Measurements from ENCODE around the gene GAPVD1.
"Not testable (repeated sequence)": the region's sequence is repeated elsewhere in the genome, so short reads cannot be mapped to it uniquely, and the experiment has no call there.

GAPVD1 gene

GRCh38 chr9:125254231-125254630, 7.4 kb upstream of the GAPVD1 start:
- H3K4me3 ChIP-seq (ENCODE audit: low read depth, low read length) = no peak overlapping the region

GRCh38 chr9:125255781-125256391, 5.7 kb upstream of the GAPVD1 start:
- no peak overlapping the region for H3K4me3 ChIP-seq (ENCODE audit: low read depth, low read length)

- H3K4me3 ChIP-seq (ENCODE audit: low read depth, low read length) = no peak overlapping the region
Measured at GRCh38 chr9:125258160-125258785, 3.4 kb upstream of the GAPVD1 start.

GRCh38 chr9:125258832-125259534, 2.6 kb upstream of the GAPVD1 start:
- H3K4me3 ChIP-seq (ENCODE audit: low read depth, low read length) = no peak overlapping the region

- no peak overlapping the region for H3K4me3 ChIP-seq (ENCODE audit: low read depth, low read length)
Measured at GRCh38 chr9:125260561-125260960, 1.1 kb upstream of the GAPVD1 start.

GRCh38 chr9:125262294-125262991, 817 bp downstream of the GAPVD1 start:
- peak overlapping the region; percentile 87 for H3K4me3 ChIP-seq (ENCODE audit: low read depth, low read length)

- H3K4me3 ChIP-seq (ENCODE audit: low read depth, low read length) = not testable (repeated sequence)
Measured at GRCh38 chr9:125264068-125264467, 2.4 kb downstream of the GAPVD1 start.

GRCh38 chr9:125268394-125269013, 6.9 kb downstream of the GAPVD1 start:
- no peak overlapping the region for H3K4me3 ChIP-seq (ENCODE audit: low read depth, low read length)

GRCh38 chr9:125269014-125269397, 7.4 kb downstream of the GAPVD1 start:
- no peak overlapping the region for H3K4me3 ChIP-seq (ENCODE audit: low read depth, low read length)

- H3K4me3 ChIP-seq (ENCODE audit: low read depth, low read length) = no peak overlapping the region
Measured at GRCh38 chr9:125271081-125271480, 9.5 kb downstream of the GAPVD1 start.

GRCh38 chr9:125272697-125273096, 11.1 kb downstream of the GAPVD1 start:
- no peak overlapping the region for H3K4me3 ChIP-seq (ENCODE audit: low read depth, low read length)

- no peak overlapping the region for H3K4me3 ChIP-seq (ENCODE audit: low read depth, low read length)
Measured at GRCh38 chr9:125276771-125277170, 15.1 kb downstream of the GAPVD1 start.

GRCh38 chr9:125277411-125277810, 15.8 kb downstream of the GAPVD1 start:
- no peak overlapping the region for H3K4me3 ChIP-seq (ENCODE audit: low read depth, low read length)

GRCh38 chr9:125280945-125281344, 19.3 kb downstream of the GAPVD1 start:
- no peak overlapping the region for H3K4me3 ChIP-seq (ENCODE audit: low read depth, low read length)

- H3K4me3 ChIP-seq (ENCODE audit: low read depth, low read length) = no peak overlapping the region
Measured at GRCh38 chr9:125284855-125285254, 23.2 kb downstream of the GAPVD1 start.

- not testable (repeated sequence) for H3K4me3 ChIP-seq (ENCODE audit: low read depth, low read length)
Measured at GRCh38 chr9:125286935-125287433, 25.4 kb downstream of the GAPVD1 start.

- H3K4me3 ChIP-seq (ENCODE audit: low read depth, low read length) = no peak overlapping the region
Measured at GRCh38 chr9:125293134-125293533, 31.5 kb downstream of the GAPVD1 start.

- no peak overlapping the region for H3K4me3 ChIP-seq (ENCODE audit: low read depth, low read length)
Measured at GRCh38 chr9:125295657-125296056, 34.0 kb downstream of the GAPVD1 start.

- no peak overlapping the region for H3K4me3 ChIP-seq (ENCODE audit: low read depth, low read length)
Measured at GRCh38 chr9:125296843-125297372, 35.3 kb downstream of the GAPVD1 start.

GRCh38 chr9:125297917-125298316, 36.3 kb downstream of the GAPVD1 start:
- H3K4me3 ChIP-seq (ENCODE audit: low read depth, low read length) = no peak overlapping the region

GRCh38 chr9:125302241-125302640, 40.6 kb downstream of the GAPVD1 start:
- no peak overlapping the region for H3K4me3 ChIP-seq (ENCODE audit: low read depth, low read length)

Data from iPS-11a (cell line).